ENCODE data around the gene GPR183. TPM values are rescaled to one million over a fixed set of nuclear protein-coding genes. Genes with fewer than 3 reads are reported as not detected.
A peak's percentile ranks its signal among the peaks of the same experiment; 100 is the strongest.

Gene GPR183
- total RNA-seq, 4 donors from 2014 or later = 11.9 to 32.1 (median 22.3) TPM

DNA sequence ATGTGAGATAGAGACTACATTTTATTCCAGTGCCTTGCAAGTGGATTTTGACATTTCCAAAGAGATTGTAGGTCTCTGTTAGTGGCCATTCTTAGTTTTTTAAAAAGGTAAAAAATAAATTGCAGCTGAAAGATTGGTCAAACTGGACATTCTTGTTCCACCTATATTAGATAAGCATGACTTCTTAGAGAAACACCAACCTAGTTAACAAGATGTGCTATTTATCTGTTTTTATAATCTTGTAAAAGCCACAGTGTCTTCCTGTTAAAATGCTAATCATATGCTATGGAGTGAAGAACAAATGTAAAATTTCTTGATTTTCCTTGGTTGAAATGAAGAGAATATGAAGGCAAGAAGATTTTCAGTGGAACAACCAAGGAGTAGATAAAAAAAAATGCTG is 33.4 kb upstream of the GPR183 start:
- Histone ChIP-seq H3K36me3 (peaks cover 0 to 53% (median 44%) of the 10 kb centered on the region in 4 donors), H3K27me3 (no peaks in the 10 kb centered on the region)
- intact Hi-C loops (cut with DNase I) = no loop called here

DNA sequence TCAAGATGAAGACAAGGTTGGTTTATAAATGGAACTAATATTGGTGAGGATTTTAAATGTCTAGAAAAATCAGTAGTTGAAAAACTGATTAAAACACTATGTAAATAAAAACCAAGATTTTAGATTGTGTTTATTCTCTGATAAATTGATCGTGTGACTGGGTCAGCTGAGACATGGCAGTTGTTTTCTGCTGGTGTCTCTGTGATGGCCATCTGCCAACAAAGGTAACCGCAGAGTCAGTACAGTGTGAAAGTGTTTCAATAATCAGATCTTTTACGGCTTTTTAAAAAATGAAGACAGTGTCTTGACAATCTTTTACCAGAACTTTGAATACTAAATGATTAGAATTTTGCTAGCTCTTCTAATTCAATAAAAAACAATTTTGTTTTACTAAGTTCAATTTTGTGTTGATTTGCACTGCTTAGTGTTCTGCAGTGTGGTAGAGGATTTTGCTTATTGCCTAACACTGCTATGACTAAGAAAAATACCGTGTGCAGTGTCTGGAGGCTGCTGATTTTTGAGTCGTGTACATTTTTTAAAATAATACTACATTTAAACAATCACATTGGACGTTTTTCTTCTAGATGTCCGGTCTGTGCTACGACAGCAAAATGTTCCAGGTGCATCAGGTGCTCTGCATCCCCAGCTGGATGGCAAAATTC is 32.7 kb upstream of the GPR183 start:
- H3K4me3 ChIP-seq = no peak overlapping the region
- TF ChIP-seq POLR2AphosphoS5 (IDR thresholded peaks at IDR 0.05) = no peak
- TF ChIP-seq, protein P1, sequence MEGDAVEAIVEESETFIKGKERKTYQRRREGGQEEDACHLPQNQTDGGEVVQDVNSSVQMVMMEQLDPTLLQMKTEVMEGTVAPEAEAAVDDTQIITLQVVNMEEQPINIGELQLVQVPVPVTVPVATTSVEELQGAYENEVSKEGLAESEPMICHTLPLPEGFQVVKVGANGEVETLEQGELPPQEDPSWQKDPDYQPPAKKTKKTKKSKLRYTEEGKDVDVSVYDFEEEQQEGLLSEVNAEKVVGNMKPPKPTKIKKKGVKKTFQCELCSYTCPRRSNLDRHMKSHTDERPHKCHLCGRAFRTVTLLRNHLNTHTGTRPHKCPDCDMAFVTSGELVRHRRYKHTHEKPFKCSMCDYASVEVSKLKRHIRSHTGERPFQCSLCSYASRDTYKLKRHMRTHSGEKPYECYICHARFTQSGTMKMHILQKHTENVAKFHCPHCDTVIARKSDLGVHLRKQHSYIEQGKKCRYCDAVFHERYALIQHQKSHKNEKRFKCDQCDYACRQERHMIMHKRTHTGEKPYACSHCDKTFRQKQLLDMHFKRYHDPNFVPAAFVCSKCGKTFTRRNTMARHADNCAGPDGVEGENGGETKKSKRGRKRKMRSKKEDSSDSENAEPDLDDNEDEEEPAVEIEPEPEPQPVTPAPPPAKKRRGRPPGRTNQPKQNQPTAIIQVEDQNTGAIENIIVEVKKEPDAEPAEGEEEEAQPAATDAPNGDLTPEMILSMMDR (IDR thresholded peaks at IDR 0.05) = no peak
- TF ChIP-seq EP300 (IDR thresholded peaks at IDR 0.05) = no peak
- TF ChIP-seq POLR2A (IDR thresholded peaks at IDR 0.05; ENCODE audit: low read depth) = no peak
- H3K9me3 ChIP-seq = no peaks in the 10 kb centered on the region
- peaks cover 0 to 53% (median 46%) of the 10 kb centered on the region in 4 donors for H3K36me3 ChIP-seq
- intact Hi-C loops (cut with DNase I) = no loop called here
- H3K4me1 ChIP-seq = no peaks in the 10 kb centered on the region
- no peaks in the 10 kb centered on the region for H3K27me3 ChIP-seq
- H3K27ac ChIP-seq (replicated peaks in 1 of 4) = no peak overlapping the region
- WGBS = 89% methylated on average over 8 of the region's 8 CpGs
- DNase-seq (ENCODE audit: extremely low spot score) = peak; percentile 80

More for the DNA sequence above, 33.4 kb upstream of the GPR183 start:
- TF ChIP-seq, protein P1 (IDR thresholded peaks at IDR 0.05) = no peak
- TF ChIP-seq EP300 (IDR thresholded peaks at IDR 0.05) (no peak), POLR2A (IDR thresholded peaks at IDR 0.05; ENCODE audit: low read depth) (no peak), POLR2AphosphoS5 (IDR thresholded peaks at IDR 0.05) (no peak)
- H3K4me1 ChIP-seq = no peaks in the 10 kb centered on the region
- no peak overlapping the region for H3K4me3 ChIP-seq
- H3K27ac ChIP-seq (replicated peaks in 1 of 4) = no peak overlapping the region
- no peak for DNase-seq (ENCODE audit: extremely low spot score)
- H3K9me3 ChIP-seq = no peaks in the 10 kb centered on the region

DNA sequence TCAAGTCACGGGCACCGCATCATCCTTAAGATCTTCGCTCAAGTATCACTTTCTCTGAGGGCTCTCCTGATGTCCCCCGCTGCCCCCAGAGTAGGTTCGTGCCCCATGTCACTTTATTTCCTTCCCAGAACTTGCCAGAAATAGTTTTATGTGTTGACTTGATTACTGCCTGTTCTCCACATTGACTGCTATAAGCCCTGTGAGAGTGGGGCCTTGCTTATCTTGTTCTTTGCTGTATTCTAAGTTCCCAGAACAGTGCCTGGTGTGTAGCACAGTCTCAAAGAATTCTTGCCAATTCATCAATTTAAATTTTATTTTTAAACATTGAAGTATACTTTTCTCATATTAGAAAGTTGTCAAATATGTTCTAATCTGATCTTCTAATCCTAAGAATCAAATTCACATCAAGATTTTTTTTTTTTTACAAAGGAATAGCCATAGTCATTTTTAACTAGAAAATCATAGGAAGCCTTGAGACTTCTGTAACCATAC is 32.1 kb upstream of the GPR183 start:
- no peak overlapping the region for H3K27ac ChIP-seq (replicated peaks in 1 of 4)
- H3K9me3 ChIP-seq = no peaks in the 10 kb centered on the region
- peaks cover 0 to 48% (median 44%) of the 10 kb centered on the region in 4 donors for H3K36me3 ChIP-seq
- TF ChIP-seq POLR2AphosphoS5 (IDR thresholded peaks at IDR 0.05) (no peak), POLR2A (IDR thresholded peaks at IDR 0.05; ENCODE audit: low read depth) (no peak), EP300 (IDR thresholded peaks at IDR 0.05) (no peak)
- TF ChIP-seq, protein P1 (IDR thresholded peaks at IDR 0.05) = no peak
- WGBS = 96% methylated on average over 5 of the region's 5 CpGs
- H3K27me3 ChIP-seq = no peaks in the 10 kb centered on the region
- H3K4me3 ChIP-seq = no peak overlapping the region
- H3K4me1 ChIP-seq = no peaks in the 10 kb centered on the region
- intact Hi-C loops (cut with DNase I) = no loop called here
- DNase-seq (ENCODE audit: extremely low spot score) = no peak

DNA sequence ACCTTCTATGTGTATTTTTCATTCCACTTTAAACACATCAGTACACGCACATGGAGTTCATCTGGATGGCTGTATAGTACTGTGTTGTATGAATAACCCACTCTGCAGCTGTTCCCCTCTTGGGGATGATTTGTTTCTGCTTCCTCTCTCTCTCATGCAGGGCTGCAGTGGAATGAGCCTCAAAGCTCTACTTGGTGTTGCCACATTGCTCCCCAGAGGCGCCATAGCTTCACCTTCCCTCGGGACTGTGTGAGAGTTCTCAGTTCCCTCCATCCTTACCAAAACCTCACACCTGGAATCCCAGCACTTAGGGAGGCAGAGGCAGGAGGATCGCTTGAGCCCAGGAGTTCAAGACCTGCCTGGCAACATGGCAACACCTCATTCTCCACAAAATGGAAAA is 28.4 kb upstream of the GPR183 start:
- Histone ChIP-seq H3K27me3 (no peaks in the 10 kb centered on the region), H3K4me3 (no peak overlapping the region), H3K27ac (replicated peaks in 1 of 4) (no peak overlapping the region), H3K9me3 (no peaks in the 10 kb centered on the region), H3K4me1 (no peaks in the 10 kb centered on the region), H3K36me3 (peaks cover 0 to 14% (median 10%) of the 10 kb centered on the region in 4 donors)
- WGBS = 80% methylated on average over 4 of the region's 4 CpGs
- TF ChIP-seq POLR2AphosphoS5 (IDR thresholded peaks at IDR 0.05) (no peak), POLR2A (IDR thresholded peaks at IDR 0.05; ENCODE audit: low read depth) (no peak), EP300 (IDR thresholded peaks at IDR 0.05) (no peak)
- TF ChIP-seq, protein P1 (IDR thresholded peaks at IDR 0.05) = no peak
- peak; percentile 77 for DNase-seq (ENCODE audit: extremely low spot score)
- intact Hi-C loops (cut with DNase I) = no loop called here
